Measurements from ENCODE around the gene CDKN1C.

Gene CDKN1C

GRCh38 chr11:2889362-2890273 is 4.0 kb upstream of the CDKN1C start:
- Histone ChIP-seq H3K36me3 (ENCODE audit: control insufficient read depth, insufficient read depth, low read length) (no peaks in the 10 kb centered on the region), H3K4me1 (ENCODE audit: control insufficient read depth, insufficient read depth, low read length) (peaks cover 35% of the 10 kb centered on the region)
- 90 to 93% methylated on average over 16 of the region's 16 CpGs for WGBS, 2 experiments

GRCh38 chr11:2888266-2888968 is 2.8 kb upstream of the CDKN1C start:
- Histone ChIP-seq H3K27me3 (ENCODE audit: control insufficient read depth, insufficient read depth, low read length, poor library complexity, severe bottlenecking) (peaks cover 36% of the 10 kb centered on the region), H3K4me1 (ENCODE audit: control insufficient read depth, insufficient read depth, low read length) (peaks cover 35% of the 10 kb centered on the region), H3K27ac (ENCODE audit: insufficient read depth, low read depth, low read length, poor library complexity, severe bottlenecking) (no peak overlapping the region), H3K36me3 (ENCODE audit: control insufficient read depth, insufficient read depth, low read length) (no peaks in the 10 kb centered on the region), H3K9me3 (ENCODE audit: control insufficient read depth, low read length) (no peaks in the 10 kb centered on the region), H3K4me3 (ENCODE audit: insufficient read depth, low read depth, low read length) (no peak overlapping the region)
- WGBS, 2 experiments: 35 to 37% methylated on average over 25 of the region's 25 CpGs

More at GRCh38 chr11:2889362-2890273, 4.0 kb upstream of the CDKN1C start:
- H3K27me3 ChIP-seq (ENCODE audit: control insufficient read depth, insufficient read depth, low read length, poor library complexity, severe bottlenecking): peaks cover 31% of the 10 kb centered on the region
- H3K4me3 ChIP-seq (ENCODE audit: insufficient read depth, low read depth, low read length): no peak overlapping the region
- H3K9me3 ChIP-seq (ENCODE audit: control insufficient read depth, low read length): no peaks in the 10 kb centered on the region
- no peak overlapping the region for H3K27ac ChIP-seq (ENCODE audit: insufficient read depth, low read depth, low read length, poor library complexity, severe bottlenecking)

GRCh38 chr11:2887515-2888195 is 2.1 kb upstream of the CDKN1C start:
- Histone ChIP-seq H3K4me3 (ENCODE audit: insufficient read depth, low read depth, low read length) (no peak overlapping the region), H3K27ac (ENCODE audit: insufficient read depth, low read depth, low read length, poor library complexity, severe bottlenecking) (no peak overlapping the region), H3K36me3 (ENCODE audit: control insufficient read depth, insufficient read depth, low read length) (no peaks in the 10 kb centered on the region), H3K9me3 (ENCODE audit: control insufficient read depth, low read length) (no peaks in the 10 kb centered on the region), H3K4me1 (ENCODE audit: control insufficient read depth, insufficient read depth, low read length) (peaks cover 43% of the 10 kb centered on the region), H3K27me3 (ENCODE audit: control insufficient read depth, insufficient read depth, low read length, poor library complexity, severe bottlenecking) (peaks cover 44% of the 10 kb centered on the region)
- 71 to 76% methylated on average over 11 of the region's 11 CpGs for WGBS, 2 experiments

- H3K27ac ChIP-seq (ENCODE audit: insufficient read depth, low read depth, low read length, poor library complexity, severe bottlenecking): no peak overlapping the region
- H3K4me3 ChIP-seq (ENCODE audit: insufficient read depth, low read depth, low read length): no peak overlapping the region
- WGBS, 2 experiments: 84 to 85% methylated on average over 4 to 5 of the region's 5 CpGs
Measured at GRCh38 chr11:2886936-2887335, 1.4 kb upstream of the CDKN1C start.

DNA sequence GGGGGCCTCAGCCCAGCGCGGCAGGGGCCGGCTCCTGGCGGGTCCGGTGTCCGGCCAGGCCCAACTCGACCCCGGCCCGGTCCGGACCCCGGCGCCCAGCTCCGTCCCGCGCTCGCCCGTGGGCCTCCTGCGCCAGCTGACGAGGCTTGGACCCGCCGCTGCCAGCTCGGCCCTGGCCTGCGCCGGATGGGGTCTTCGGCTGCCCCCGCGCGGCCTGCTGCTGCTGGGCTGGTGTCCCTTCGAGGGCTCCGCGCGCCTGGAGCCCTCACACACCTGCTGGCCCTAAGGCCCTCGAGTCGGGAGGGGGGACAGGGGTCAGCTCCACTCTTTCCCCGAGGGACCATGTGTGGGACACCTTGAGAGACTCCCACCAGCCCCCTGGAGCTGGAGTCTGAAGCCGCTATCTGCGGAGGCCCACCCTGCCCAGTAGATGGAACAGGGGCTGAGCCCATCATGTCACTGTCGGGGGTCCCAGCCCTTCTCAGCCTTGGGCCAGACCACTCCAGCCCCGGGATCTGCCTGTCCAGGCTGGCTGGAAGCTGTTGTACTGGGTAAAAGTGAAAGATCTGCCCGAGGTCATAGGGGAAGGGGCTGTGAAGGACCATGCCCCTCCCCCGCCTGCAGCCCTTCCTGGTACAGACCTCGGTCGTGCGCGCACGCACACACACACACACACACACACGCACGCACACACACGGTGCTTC is 768 bp upstream of the CDKN1C start:
- peaks cover 48% of the 10 kb centered on the region for H3K27me3 ChIP-seq (ENCODE audit: control insufficient read depth, insufficient read depth, low read length, poor library complexity, severe bottlenecking)
- no peak overlapping the region for H3K4me3 ChIP-seq (ENCODE audit: insufficient read depth, low read depth, low read length)
- H3K27ac ChIP-seq (ENCODE audit: insufficient read depth, low read depth, low read length, poor library complexity, severe bottlenecking): no peak overlapping the region
- H3K9me3 ChIP-seq (ENCODE audit: control insufficient read depth, low read length): no peaks in the 10 kb centered on the region
- 9 to 11% methylated on average over 49 of the region's 49 CpGs for WGBS, 2 experiments
- H3K4me1 ChIP-seq (ENCODE audit: control insufficient read depth, insufficient read depth, low read length): peaks cover 46% of the 10 kb centered on the region
- no peaks in the 10 kb centered on the region for H3K36me3 ChIP-seq (ENCODE audit: control insufficient read depth, insufficient read depth, low read length)

More at GRCh38 chr11:2886936-2887335, 1.4 kb upstream of the CDKN1C start:
- H3K27me3 ChIP-seq (ENCODE audit: control insufficient read depth, insufficient read depth, low read length, poor library complexity, severe bottlenecking): peaks cover 45% of the 10 kb centered on the region
- no peaks in the 10 kb centered on the region for H3K9me3 ChIP-seq (ENCODE audit: control insufficient read depth, low read length)
- H3K36me3 ChIP-seq (ENCODE audit: control insufficient read depth, insufficient read depth, low read length): no peaks in the 10 kb centered on the region
- peaks cover 47% of the 10 kb centered on the region for H3K4me1 ChIP-seq (ENCODE audit: control insufficient read depth, insufficient read depth, low read length)

GRCh38 chr11:2885017-2885677 is 428 bp downstream of the CDKN1C start:
- Histone ChIP-seq H3K27me3 (ENCODE audit: control insufficient read depth, insufficient read depth, low read length, poor library complexity, severe bottlenecking) (peaks cover 48% of the 10 kb centered on the region), H3K27ac (ENCODE audit: insufficient read depth, low read depth, low read length, poor library complexity, severe bottlenecking) (peak overlapping the region; percentile 44), H3K4me3 (ENCODE audit: insufficient read depth, low read depth, low read length) (peak overlapping the region; percentile 77), H3K36me3 (ENCODE audit: control insufficient read depth, insufficient read depth, low read length) (no peaks in the 10 kb centered on the region), H3K4me1 (ENCODE audit: control insufficient read depth, insufficient read depth, low read length) (peaks cover 35% of the 10 kb centered on the region), H3K9me3 (ENCODE audit: control insufficient read depth, low read length) (no peaks in the 10 kb centered on the region)
- 1 to 2% methylated on average over 80 of the region's 80 CpGs for WGBS, 2 experiments

- H3K27ac ChIP-seq (ENCODE audit: insufficient read depth, low read depth, low read length, poor library complexity, severe bottlenecking): no peak overlapping the region
- H3K36me3 ChIP-seq (ENCODE audit: control insufficient read depth, insufficient read depth, low read length): no peaks in the 10 kb centered on the region
- 0% methylated on average over 119 of the region's 119 CpGs for WGBS, 2 experiments
- H3K27me3 ChIP-seq (ENCODE audit: control insufficient read depth, insufficient read depth, low read length, poor library complexity, severe bottlenecking): peaks cover 48% of the 10 kb centered on the region
- no peaks in the 10 kb centered on the region for H3K9me3 ChIP-seq (ENCODE audit: control insufficient read depth, low read length)
- peaks cover 32% of the 10 kb centered on the region for H3K4me1 ChIP-seq (ENCODE audit: control insufficient read depth, insufficient read depth, low read length)
- H3K4me3 ChIP-seq (ENCODE audit: insufficient read depth, low read depth, low read length): peak overlapping the region; percentile 77
Measured at GRCh38 chr11:2883979-2884815, 1.4 kb downstream of the CDKN1C start.

- Histone ChIP-seq H3K27ac (ENCODE audit: insufficient read depth, low read depth, low read length, poor library complexity, severe bottlenecking) (no peak overlapping the region), H3K36me3 (ENCODE audit: control insufficient read depth, insufficient read depth, low read length) (no peaks in the 10 kb centered on the region), H3K9me3 (ENCODE audit: control insufficient read depth, low read length) (no peaks in the 10 kb centered on the region), H3K4me1 (ENCODE audit: control insufficient read depth, insufficient read depth, low read length) (peaks cover 32% of the 10 kb centered on the region), H3K27me3 (ENCODE audit: control insufficient read depth, insufficient read depth, low read length, poor library complexity, severe bottlenecking) (peaks cover 42% of the 10 kb centered on the region), H3K4me3 (ENCODE audit: insufficient read depth, low read depth, low read length) (peak overlapping the region; percentile 77)
- WGBS, 2 experiments: 6 to 7% methylated on average over 24 of the region's 24 CpGs
Measured at GRCh38 chr11:2883640-2883978, 2.0 kb downstream of the CDKN1C start.

Data from ectodermal cell (in vitro differentiated cells).